ENCODE results near the gene ACTL8.

Gene ACTL8

GRCh38 chr1:17728123-17728712 is 26.9 kb upstream of the ACTL8 start:
- H3K27me3 Mint-ChIP-seq (ENCODE audit: low read depth) = no peaks in the 10 kb centered on the region
- no peaks in the 10 kb centered on the region for H3K36me3 Mint-ChIP-seq (ENCODE audit: low read depth)
- no peaks in the 10 kb centered on the region for H3K4me1 Mint-ChIP-seq (ENCODE audit: low read depth)
- no peak overlapping the region for H3K27ac Mint-ChIP-seq
- H3K4me3 Mint-ChIP-seq = no peak overlapping the region
- no peaks in the 10 kb centered on the region for H3K9me3 Mint-ChIP-seq

GRCh38 chr1:17729248-17729647 is 25.9 kb upstream of the ACTL8 start:
- H3K4me1 Mint-ChIP-seq (ENCODE audit: low read depth) = no peaks in the 10 kb centered on the region
- H3K4me3 Mint-ChIP-seq = no peak overlapping the region
- no peaks in the 10 kb centered on the region for H3K9me3 Mint-ChIP-seq

GRCh38 chr1:17729909-17730308 is 25.2 kb upstream of the ACTL8 start:
- Mint-ChIP-seq H3K9me3 (no peaks in the 10 kb centered on the region), H3K4me3 (no peak overlapping the region), H3K27me3 (ENCODE audit: low read depth) (no peaks in the 10 kb centered on the region), H3K4me1 (ENCODE audit: low read depth) (no peaks in the 10 kb centered on the region), H3K36me3 (ENCODE audit: low read depth) (no peaks in the 10 kb centered on the region), H3K27ac (no peak overlapping the region)

More at GRCh38 chr1:17729248-17729647, 25.9 kb upstream of the ACTL8 start:
- Mint-ChIP-seq H3K27me3 (ENCODE audit: low read depth) (no peaks in the 10 kb centered on the region), H3K36me3 (ENCODE audit: low read depth) (no peaks in the 10 kb centered on the region), H3K27ac (no peak overlapping the region)

GRCh38 chr1:17731460-17731859 is 23.7 kb upstream of the ACTL8 start:
- Mint-ChIP-seq H3K27me3 (ENCODE audit: low read depth) (no peaks in the 10 kb centered on the region), H3K9me3 (no peaks in the 10 kb centered on the region), H3K4me3 (no peak overlapping the region), H3K4me1 (ENCODE audit: low read depth) (no peaks in the 10 kb centered on the region), H3K27ac (no peak overlapping the region), H3K36me3 (ENCODE audit: low read depth) (no peaks in the 10 kb centered on the region)

GRCh38 chr1:17732475-17732874 is 22.7 kb upstream of the ACTL8 start:
- Mint-ChIP-seq H3K36me3 (ENCODE audit: low read depth) (no peaks in the 10 kb centered on the region), H3K4me3 (no peak overlapping the region), H3K27ac (no peak overlapping the region), H3K27me3 (ENCODE audit: low read depth) (no peaks in the 10 kb centered on the region), H3K9me3 (no peaks in the 10 kb centered on the region), H3K4me1 (ENCODE audit: low read depth) (no peaks in the 10 kb centered on the region)

GRCh38 chr1:17733661-17734060 is 21.5 kb upstream of the ACTL8 start:
- H3K4me1 Mint-ChIP-seq (ENCODE audit: low read depth) = no peaks in the 10 kb centered on the region
- no peak overlapping the region for H3K27ac Mint-ChIP-seq
- H3K27me3 Mint-ChIP-seq (ENCODE audit: low read depth) = no peaks in the 10 kb centered on the region
- H3K4me3 Mint-ChIP-seq = no peak overlapping the region
- no peaks in the 10 kb centered on the region for H3K9me3 Mint-ChIP-seq
- H3K36me3 Mint-ChIP-seq (ENCODE audit: low read depth) = no peaks in the 10 kb centered on the region

GRCh38 chr1:17734609-17735008 is 20.5 kb upstream of the ACTL8 start:
- Mint-ChIP-seq H3K27ac (no peak overlapping the region), H3K9me3 (no peaks in the 10 kb centered on the region), H3K4me3 (no peak overlapping the region), H3K36me3 (ENCODE audit: low read depth) (no peaks in the 10 kb centered on the region), H3K4me1 (ENCODE audit: low read depth) (no peaks in the 10 kb centered on the region), H3K27me3 (ENCODE audit: low read depth) (no peaks in the 10 kb centered on the region)

GRCh38 chr1:17735348-17735747 is 19.8 kb upstream of the ACTL8 start:
- no peaks in the 10 kb centered on the region for H3K27me3 Mint-ChIP-seq (ENCODE audit: low read depth)
- no peak overlapping the region for H3K4me3 Mint-ChIP-seq
- no peaks in the 10 kb centered on the region for H3K36me3 Mint-ChIP-seq (ENCODE audit: low read depth)
- H3K4me1 Mint-ChIP-seq (ENCODE audit: low read depth) = no peaks in the 10 kb centered on the region
- no peaks in the 10 kb centered on the region for H3K9me3 Mint-ChIP-seq
- H3K27ac Mint-ChIP-seq = no peak overlapping the region

- H3K4me3 Mint-ChIP-seq = no peak overlapping the region
- no peaks in the 10 kb centered on the region for H3K9me3 Mint-ChIP-seq
- no peaks in the 10 kb centered on the region for H3K27me3 Mint-ChIP-seq (ENCODE audit: low read depth)
- no peak overlapping the region for H3K27ac Mint-ChIP-seq
- H3K4me1 Mint-ChIP-seq (ENCODE audit: low read depth) = no peaks in the 10 kb centered on the region
- H3K36me3 Mint-ChIP-seq (ENCODE audit: low read depth) = no peaks in the 10 kb centered on the region
Measured at GRCh38 chr1:17735793-17736192, 19.3 kb upstream of the ACTL8 start.

- H3K36me3 Mint-ChIP-seq (ENCODE audit: low read depth) = no peaks in the 10 kb centered on the region
- H3K27me3 Mint-ChIP-seq (ENCODE audit: low read depth) = no peaks in the 10 kb centered on the region
- H3K4me3 Mint-ChIP-seq = no peak overlapping the region
- no peak overlapping the region for H3K27ac Mint-ChIP-seq
- no peaks in the 10 kb centered on the region for H3K4me1 Mint-ChIP-seq (ENCODE audit: low read depth)
- no peaks in the 10 kb centered on the region for H3K9me3 Mint-ChIP-seq
Measured at GRCh38 chr1:17736625-17737024, 18.5 kb upstream of the ACTL8 start.

GRCh38 chr1:17739050-17739449 is 16.1 kb upstream of the ACTL8 start:
- H3K36me3 Mint-ChIP-seq (ENCODE audit: low read depth) = no peaks in the 10 kb centered on the region
- no peak overlapping the region for H3K27ac Mint-ChIP-seq
- H3K4me3 Mint-ChIP-seq = no peak overlapping the region
- no peaks in the 10 kb centered on the region for H3K4me1 Mint-ChIP-seq (ENCODE audit: low read depth)
- H3K27me3 Mint-ChIP-seq (ENCODE audit: low read depth) = peaks cover 7% of the 10 kb centered on the region
- H3K9me3 Mint-ChIP-seq = no peaks in the 10 kb centered on the region

GRCh38 chr1:17741052-17741451 is 14.1 kb upstream of the ACTL8 start:
- no peaks in the 10 kb centered on the region for H3K4me1 Mint-ChIP-seq (ENCODE audit: low read depth)
- H3K27me3 Mint-ChIP-seq (ENCODE audit: low read depth) = peaks cover 7% of the 10 kb centered on the region
- H3K4me3 Mint-ChIP-seq = no peak overlapping the region
- no peaks in the 10 kb centered on the region for H3K9me3 Mint-ChIP-seq
- H3K27ac Mint-ChIP-seq = no peak overlapping the region
- no peaks in the 10 kb centered on the region for H3K36me3 Mint-ChIP-seq (ENCODE audit: low read depth)

GRCh38 chr1:17742583-17742982 is 12.6 kb upstream of the ACTL8 start:
- H3K4me3 Mint-ChIP-seq = no peak overlapping the region
- H3K36me3 Mint-ChIP-seq (ENCODE audit: low read depth) = no peaks in the 10 kb centered on the region
- no peaks in the 10 kb centered on the region for H3K4me1 Mint-ChIP-seq (ENCODE audit: low read depth)
- peaks cover 7% of the 10 kb centered on the region for H3K27me3 Mint-ChIP-seq (ENCODE audit: low read depth)
- H3K9me3 Mint-ChIP-seq = no peaks in the 10 kb centered on the region
- no peak overlapping the region for H3K27ac Mint-ChIP-seq

- Mint-ChIP-seq H3K27ac (no peak overlapping the region), H3K36me3 (ENCODE audit: low read depth) (no peaks in the 10 kb centered on the region), H3K4me3 (no peak overlapping the region), H3K4me1 (ENCODE audit: low read depth) (no peaks in the 10 kb centered on the region), H3K9me3 (no peaks in the 10 kb centered on the region), H3K27me3 (ENCODE audit: low read depth) (peaks cover 7% of the 10 kb centered on the region)
Measured at GRCh38 chr1:17743008-17743647, 12.0 kb upstream of the ACTL8 start.

GRCh38 chr1:17743925-17744324 is 11.2 kb upstream of the ACTL8 start:
- Mint-ChIP-seq H3K9me3 (no peaks in the 10 kb centered on the region), H3K27ac (no peak overlapping the region), H3K4me3 (no peak overlapping the region), H3K4me1 (ENCODE audit: low read depth) (no peaks in the 10 kb centered on the region), H3K27me3 (ENCODE audit: low read depth) (peaks cover 7% of the 10 kb centered on the region), H3K36me3 (ENCODE audit: low read depth) (no peaks in the 10 kb centered on the region)
